B cell (primary cell): ENCODE results near the gene TNIK. TPM values are rescaled to one million over a fixed set of nuclear protein-coding genes. Genes with fewer than 3 reads are reported as not detected.

Experiments used
- ATAC-seq: fragments of 200-7000 bp; cut with Tn5 transposase; one replicate; pipeline ENCODE4 v1.10.0; 2021; ENCODE audit warnings: low read depth, mild to moderate bottlenecking, moderate number of reproducible peaks, moderate library complexity
- CTCF ChIA-PET: fragments of 350-600 bp; sonication (Branson Sonifier 250); formaldehyde crosslinking; loops from one replicate; lab custom pipeline; 2021; ENCODE audit warnings: antibody characterized with exemption, inconsistent platforms; lab: Charles Lee
- POLR2A ChIA-PET: fragments of 350-600 bp; sonication (Branson Sonifier 250); formaldehyde crosslinking; loops from one replicate; lab custom pipeline; 2021; ENCODE audit warnings: antibody characterized with exemption; lab: Charles Lee
- DNase-seq: peaks from one replicate; pipeline ENCODE4 v3.0.0; 2013
- H2AFZ ChIP-seq: 2 replicates; pipeline ENCODE4 v1.6.1; 2012; ENCODE audit warnings: mild to moderate bottlenecking, low read depth, low read length; ENCODE audit not compliant: insufficient read depth, poor library complexity, severe bottlenecking
- H3K27ac ChIP-seq, 2 donors: 1 replicate in 1 of 2; 2 replicates in 1 of 2; pipeline ENCODE4 v1.5.1; 2012 to 2013; ENCODE audit warnings: low read length in 2 of 2, mild to moderate bottlenecking in 2 of 2, moderate library complexity in 1 of 2
- H3K27me3 ChIP-seq, 4 experiments: fragments of 200-600 bp in 1 of 4; sonication (generic) in 1 of 4; replicated peaks in 1 of 4; 1 replicate in 2 of 4; 2 replicates in 2 of 4; pipeline versions ENCODE4 v1.6.1 to v1.7.0; 2013 to 2016; ENCODE audit warnings: low read length in 3 of 4, mild to moderate bottlenecking in 2 of 4, mixed read lengths in 1 of 4, moderate library complexity in 1 of 4; ENCODE audit not compliant: insufficient read depth in 4 of 4, control insufficient read depth in 3 of 4; ENCODE audit errors: control extremely low read depth in 1 of 4
- H3K36me3 ChIP-seq, 2 experiments: replicated peaks in 1 of 2; 1 replicate in 1 of 2; 2 replicates in 1 of 2; pipeline versions ENCODE4 v1.6.1 to v1.7.1; 2013; ENCODE audit warnings: low read length in 1 of 2; ENCODE audit not compliant: insufficient read depth in 2 of 2, control insufficient read depth in 1 of 2; ENCODE audit errors: control extremely low read depth in 1 of 2, extremely low read depth in 1 of 2
- H3K4me1 ChIP-seq, 2 donors: fragments of 200-600 bp in 1 of 2; sonication (generic) in 1 of 2; 1 replicate in 1 of 2; 2 replicates in 1 of 2; pipeline versions ENCODE4 v1.5.1 to v1.6.1; 2013 to 2017; ENCODE audit warnings: low read length in 2 of 2; ENCODE audit not compliant: control insufficient read depth in 2 of 2, insufficient read depth in 2 of 2
- H3K4me2 ChIP-seq: replicated peaks from 2 replicates; pipeline ENCODE3; 2012; ENCODE audit warnings: mild to moderate bottlenecking, low read depth, low read length; ENCODE audit not compliant: poor library complexity, severe bottlenecking
- H3K4me3 ChIP-seq, 5 experiments: fragments of 200-600 bp in 1 of 5; sonication (generic) in 1 of 5; 1 replicate in 3 of 5; 2 replicates in 2 of 5; pipeline versions ENCODE4 v1.5.1 to v1.7.0; 2011 to 2016; ENCODE audit warnings: low read length in 4 of 5, mild to moderate bottlenecking in 4 of 5, low read depth in 2 of 5, control low read depth in 1 of 5, moderate library complexity in 1 of 5; ENCODE audit not compliant: insufficient read depth in 1 of 5; ENCODE audit errors: control extremely low read depth in 1 of 5, extremely low read depth in 1 of 5
- H3K79me2 ChIP-seq: fragments of 200-600 bp; sonication (generic); one replicate; pipeline ENCODE4 v1.6.0; 2016; ENCODE audit warnings: low read length; ENCODE audit not compliant: control insufficient read depth, insufficient read depth
- H3K9ac ChIP-seq: fragments of 200-600 bp; sonication (generic); 2 replicates; pipeline ENCODE4 v1.6.1; 2017; ENCODE audit warnings: mild to moderate bottlenecking, low read length, moderate library complexity
- H3K9me3 ChIP-seq, 3 donors: one replicate each; pipeline versions ENCODE4 v1.6.1 to v1.7.1; 2013; ENCODE audit warnings: low read length in 2 of 3; ENCODE audit not compliant: control insufficient read depth in 2 of 3, insufficient read depth in 1 of 3; ENCODE audit errors: control extremely low read depth in 1 of 3
- H4K20me1 ChIP-seq: 2 replicates; pipeline ENCODE4 v1.6.0; 2012; ENCODE audit warnings: mild to moderate bottlenecking, low read length; ENCODE audit not compliant: insufficient read depth, control insufficient read depth, poor library complexity, severe bottlenecking
- H3K27ac Mint-ChIP-seq: one replicate; pipeline ENCODE4 v1.8.0; 2021; ENCODE audit warnings: mixed read lengths
- H3K27me3 Mint-ChIP-seq: one replicate; pipeline ENCODE4 v1.8.0; 2021; ENCODE audit warnings: mixed read lengths
- H3K4me1 Mint-ChIP-seq: one replicate; pipeline ENCODE4 v1.8.0; 2021; ENCODE audit warnings: mixed read lengths
- H3K4me3 Mint-ChIP-seq: one replicate; pipeline ENCODE4 v1.8.0; 2021; ENCODE audit warnings: mixed read lengths
- H3K9me3 Mint-ChIP-seq: one replicate; pipeline ENCODE4 v1.8.0; 2022; ENCODE audit warnings: mixed read lengths; ENCODE audit not compliant: insufficient read depth
- EZH2 ChIP-seq: IDR thresholded peaks from 2 replicates; pipeline ENCODE4 v1.6.1; 2012; ENCODE audit warnings: borderline replicate concordance, low read depth, mild to moderate bottlenecking, moderate library complexity, low read length; ENCODE audit not compliant: insufficient read depth, poor library complexity, severe bottlenecking
- WGBS: methylation state at CpG from one replicate; pipeline ENCODE4 v1.1.5; 2013; ENCODE audit warnings: missing lambda C conversion rate; ENCODE audit not compliant: insufficient coverage; 5-methylcytosine and 5-hydroxymethylcytosine counted together
- intact Hi-C: fragments of 100-400 bp; cut with micrococcal nuclease; formaldehyde crosslinking; loops from one replicate; pipeline ENCODE4 v1.10.0; 2022
- polyA plus RNA-seq: library from polyadenylated mRNA; depleted of rRNA; stranded (reverse); fragments of >200 nt; gene quantifications from 2 replicates; pipeline ENCODE4 v1.2.3, GENCODE V29; 2012
- total RNA-seq, 2 donors: library from RNA; stranded (reverse); fragments of 120-200 nt in 1 of 2; gene quantifications; 1 replicate in 1 of 2; 2 replicates in 1 of 2; pipeline versions ENCODE4 v1.2.3 to v1.2.4, GENCODE V29; 2013 to 2022
- TF ChIP-seq, protein P1 (sequence below): fragments of 200-600 bp; IDR thresholded peaks from one replicate; pipeline ENCODE4 v1.8.0; 2022; ENCODE audit warnings: antibody characterized with exemption, mild to moderate bottlenecking

Gene TNIK
- total and polyA plus RNA-seq, 2 donors (not counting 1 experiment from before 2014, with no cell fraction given), result 0.66 to 7.7 TPM

- no peaks in the 10 kb centered on the region for H3K4me1 ChIP-seq
- POLR2A ChIA-PET, result no interaction called here
- H2AFZ ChIP-seq, result no peak overlapping the region
- H3K4me3 Mint-ChIP-seq, result no peak overlapping the region
- TF ChIP-seq, protein P1, sequence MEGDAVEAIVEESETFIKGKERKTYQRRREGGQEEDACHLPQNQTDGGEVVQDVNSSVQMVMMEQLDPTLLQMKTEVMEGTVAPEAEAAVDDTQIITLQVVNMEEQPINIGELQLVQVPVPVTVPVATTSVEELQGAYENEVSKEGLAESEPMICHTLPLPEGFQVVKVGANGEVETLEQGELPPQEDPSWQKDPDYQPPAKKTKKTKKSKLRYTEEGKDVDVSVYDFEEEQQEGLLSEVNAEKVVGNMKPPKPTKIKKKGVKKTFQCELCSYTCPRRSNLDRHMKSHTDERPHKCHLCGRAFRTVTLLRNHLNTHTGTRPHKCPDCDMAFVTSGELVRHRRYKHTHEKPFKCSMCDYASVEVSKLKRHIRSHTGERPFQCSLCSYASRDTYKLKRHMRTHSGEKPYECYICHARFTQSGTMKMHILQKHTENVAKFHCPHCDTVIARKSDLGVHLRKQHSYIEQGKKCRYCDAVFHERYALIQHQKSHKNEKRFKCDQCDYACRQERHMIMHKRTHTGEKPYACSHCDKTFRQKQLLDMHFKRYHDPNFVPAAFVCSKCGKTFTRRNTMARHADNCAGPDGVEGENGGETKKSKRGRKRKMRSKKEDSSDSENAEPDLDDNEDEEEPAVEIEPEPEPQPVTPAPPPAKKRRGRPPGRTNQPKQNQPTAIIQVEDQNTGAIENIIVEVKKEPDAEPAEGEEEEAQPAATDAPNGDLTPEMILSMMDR, result no peak
- no peak for TF ChIP-seq EZH2
- no peaks in the 10 kb centered on the region for H3K4me1 Mint-ChIP-seq
- H3K9me3 ChIP-seq, result peaks cover 0 to 5% (median 0%) of the 10 kb centered on the region in 3 donors
- no peaks in the 10 kb centered on the region for H3K36me3 ChIP-seq
- H4K20me1 ChIP-seq, result no peaks in the 10 kb centered on the region
- intact Hi-C loops, result no loop called here
- CTCF ChIA-PET, result no interaction called here
- DNase-seq (no peak), ATAC-seq (no peak)
- no peak overlapping the region for H3K27ac Mint-ChIP-seq
- no peaks in the 10 kb centered on the region for H3K79me2 ChIP-seq
- no CpG with 5 or more reads among the region's 1 CpG for WGBS
- no peaks in the 10 kb centered on the region for H3K27me3 ChIP-seq
- no peak overlapping the region for H3K9ac ChIP-seq
- H3K27ac ChIP-seq, result no peak overlapping the region
- no peaks in the 10 kb centered on the region for H3K27me3 Mint-ChIP-seq
- H3K4me3 ChIP-seq, result no peak overlapping the region
- no peak overlapping the region for H3K4me2 ChIP-seq
- H3K9me3 Mint-ChIP-seq, result peaks cover 2% of the 10 kb centered on the region
Measured at GRCh38 chr3:171225708-171226107, 234.5 kb downstream of the TNIK start.

GRCh38 chr3:171225165-171225564 is 235.0 kb downstream of the TNIK start:
- intact Hi-C loops, result no loop called here
- H3K27ac Mint-ChIP-seq, result no peak overlapping the region
- Histone ChIP-seq H3K4me1 (no peaks in the 10 kb centered on the region), H3K79me2 (no peaks in the 10 kb centered on the region), H3K9ac (no peak overlapping the region), H3K9me3 (peaks cover 0 to 5% (median 0%) of the 10 kb centered on the region in 3 donors), H4K20me1 (no peaks in the 10 kb centered on the region), H3K36me3 (no peaks in the 10 kb centered on the region), H3K27ac (no peak overlapping the region), H3K4me2 (no peak overlapping the region), H2AFZ (no peak overlapping the region), H3K27me3 (no peaks in the 10 kb centered on the region), H3K4me3 (no peak overlapping the region)
- ChIA-PET CTCF (no interaction called here), POLR2A (no interaction called here)
- ATAC-seq (no peak), DNase-seq (no peak)
- no peak overlapping the region for H3K4me3 Mint-ChIP-seq
- H3K27me3 Mint-ChIP-seq, result no peaks in the 10 kb centered on the region
- TF ChIP-seq EZH2, result no peak
- TF ChIP-seq, protein P1, result no peak
- WGBS, result no CpG with 5 or more reads among the region's 2 CpGs
- H3K4me1 Mint-ChIP-seq, result no peaks in the 10 kb centered on the region
- H3K9me3 Mint-ChIP-seq, result peaks cover 2% of the 10 kb centered on the region
